Mesenchymal stem cell (in vitro differentiated cells and primary cell): Measurements from ENCODE around the gene ROR2.
A peak's percentile ranks its signal among the peaks of the same experiment; 100 is the strongest.

Source experiments
- DNase-seq: peaks from one replicate; pipeline ENCODE4 v3.0.0-alpha.2; 2013
- H2AFZ ChIP-seq: one replicate; pipeline ENCODE4 v1.6.1; 2013; ENCODE audit warnings: low read depth, mild to moderate bottlenecking, control low read depth, inconsistent platforms, low read length, moderate library complexity
- H2AK5ac ChIP-seq: 2 replicates; pipeline ENCODE4 v1.6.1; 2013; ENCODE audit warnings: low read length, moderate library complexity, mild to moderate bottlenecking, inconsistent platforms; ENCODE audit not compliant: severe bottlenecking
- H2BK120ac ChIP-seq: one replicate; pipeline ENCODE4 v1.6.1; 2013; ENCODE audit warnings: low read depth, mild to moderate bottlenecking, inconsistent platforms, low read length, moderate library complexity
- H2BK12ac ChIP-seq, 2 experiments: one replicate each; pipeline ENCODE4 v1.6.1; 2013; ENCODE audit warnings: inconsistent platforms in 2 of 2, low read length in 2 of 2, mild to moderate bottlenecking in 2 of 2, moderate library complexity in 2 of 2, control low read depth in 1 of 2
- H2BK15ac ChIP-seq: one replicate; pipeline ENCODE4 v1.6.1; 2013; ENCODE audit warnings: mild to moderate bottlenecking, low read depth, inconsistent platforms; ENCODE audit not compliant: poor library complexity, severe bottlenecking
- H2BK5ac ChIP-seq: 2 replicates; pipeline ENCODE4 v1.6.1; 2013; ENCODE audit warnings: low read depth, mild to moderate bottlenecking, low read length, control low read depth, inconsistent platforms; ENCODE audit not compliant: poor library complexity, severe bottlenecking
- H3K14ac ChIP-seq, 2 experiments: one replicate each; pipeline ENCODE4 v1.6.1; 2013; ENCODE audit warnings: inconsistent platforms in 2 of 2, low read length in 2 of 2, control low read depth in 1 of 2, mild to moderate bottlenecking in 1 of 2, moderate library complexity in 1 of 2
- H3K18ac ChIP-seq, 2 experiments: one replicate each; pipeline ENCODE4 v1.6.1; 2013; ENCODE audit warnings: inconsistent platforms in 2 of 2, low read length in 2 of 2, control low read depth in 1 of 2, low read depth in 1 of 2, mild to moderate bottlenecking in 1 of 2
- H3K23ac ChIP-seq, 2 experiments: one replicate each; pipeline ENCODE4 v1.6.1; 2013; ENCODE audit warnings: inconsistent platforms in 2 of 2, low read length in 2 of 2, mild to moderate bottlenecking in 2 of 2, moderate library complexity in 2 of 2, control low read depth in 1 of 2
- H3K27ac ChIP-seq: 2 replicates; pipeline ENCODE4 v1.5.1; 2013; ENCODE audit warnings: mild to moderate bottlenecking, moderate library complexity, low read length, control low read depth, inconsistent platforms; ENCODE audit not compliant: poor library complexity, severe bottlenecking
- H3K27me3 ChIP-seq, 2 experiments: 2 replicates each; pipeline versions ENCODE4 v1.6.1 to v1.7.0; 2013; ENCODE audit warnings: low read length in 2 of 2, mild to moderate bottlenecking in 2 of 2, moderate library complexity in 2 of 2, control low read depth in 1 of 2, inconsistent platforms in 1 of 2; ENCODE audit not compliant: control insufficient read depth in 1 of 2, insufficient read depth in 1 of 2
- H3K36me3 ChIP-seq, 2 experiments: 2 replicates each; pipeline versions ENCODE4 v1.6.1 to v1.7.0; 2013; ENCODE audit warnings: low read length in 2 of 2, control low read depth in 1 of 2, inconsistent platforms in 1 of 2, low read depth in 1 of 2, mild to moderate bottlenecking in 1 of 2; ENCODE audit not compliant: insufficient read depth in 2 of 2, control insufficient read depth in 1 of 2
- H3K4ac ChIP-seq, 2 experiments: one replicate each; pipeline ENCODE4 v1.6.1; 2013; ENCODE audit warnings: inconsistent platforms in 2 of 2, low read length in 2 of 2, mild to moderate bottlenecking in 2 of 2, moderate library complexity in 2 of 2, control low read depth in 1 of 2, low read depth in 1 of 2
- H3K4me1 ChIP-seq: 2 replicates; pipeline ENCODE4 v1.6.1; 2013; ENCODE audit warnings: low read depth, low read length, control low read depth; ENCODE audit not compliant: control insufficient read depth, insufficient read depth
- H3K4me2 ChIP-seq: 2 replicates; pipeline ENCODE4 v1.6.1; 2013; ENCODE audit warnings: low read length, mild to moderate bottlenecking, inconsistent platforms; ENCODE audit not compliant: poor library complexity, severe bottlenecking
- H3K4me3 ChIP-seq, 2 experiments: 2 replicates each; pipeline versions ENCODE4 v1.5.1 to v1.7.0; 2013; ENCODE audit warnings: low read length in 2 of 2, mild to moderate bottlenecking in 2 of 2, control low read depth in 1 of 2, low read depth in 1 of 2; ENCODE audit not compliant: insufficient read depth in 1 of 2
- H3K79me1 ChIP-seq: replicated peaks from 2 replicates; pipeline ENCODE4 v1.6.1; 2013; ENCODE audit warnings: mild to moderate bottlenecking, control low read depth, low read length, inconsistent platforms; ENCODE audit not compliant: poor library complexity, severe bottlenecking
- H3K9ac ChIP-seq: 2 replicates; pipeline ENCODE4 v1.7.0; 2013; ENCODE audit warnings: mild to moderate bottlenecking, low read length, moderate library complexity
- H3K9me3 ChIP-seq: 2 replicates; pipeline ENCODE4 v1.7.0; 2013; ENCODE audit warnings: mild to moderate bottlenecking, low read length; ENCODE audit not compliant: control insufficient read depth
- H4K8ac ChIP-seq: one replicate; pipeline ENCODE4 v1.6.1; 2013; ENCODE audit warnings: inconsistent platforms, mild to moderate bottlenecking, low read length, moderate library complexity
- H4K91ac ChIP-seq: one replicate; pipeline ENCODE4 v1.6.1; 2013; ENCODE audit warnings: mild to moderate bottlenecking, low read length, inconsistent platforms
- WGBS: methylation state at CpG from one replicate; pipeline ENCODE4 v1.1.7; 2013; ENCODE audit warnings: mixed read lengths; 5-methylcytosine and 5-hydroxymethylcytosine counted together

ROR2 gene

DNA sequence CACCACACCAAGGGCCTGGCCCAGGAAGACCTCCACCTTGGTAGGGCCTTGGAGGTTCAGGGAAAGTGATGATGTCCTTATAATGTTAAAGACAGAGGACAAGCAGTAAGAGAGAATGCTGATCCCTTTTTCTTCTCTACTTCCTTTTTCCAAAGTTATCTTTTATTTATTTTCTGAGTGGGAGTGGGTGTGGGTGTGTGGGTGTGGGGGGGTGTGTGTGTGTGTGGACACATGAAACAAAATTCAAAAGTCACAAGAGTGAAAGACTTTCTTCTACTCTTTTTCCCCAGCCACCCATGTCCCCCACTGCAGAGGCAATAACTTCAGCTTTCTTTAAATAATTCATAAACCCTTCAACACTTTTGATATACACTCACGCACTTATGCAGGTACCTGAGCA is 70.8 kb downstream of the ROR2 start:
- Histone ChIP-seq H3K9ac (no peak overlapping the region), H3K27ac (no peak overlapping the region), H3K79me1 (peaks cover 30% of the 10 kb centered on the region), H3K14ac (no peak overlapping the region), H4K91ac (no peak overlapping the region), H2AK5ac (no peak overlapping the region), H2BK12ac (no peak overlapping the region), H2BK120ac (no peak overlapping the region), H3K4me1 (no peaks in the 10 kb centered on the region), H2BK15ac (no peak overlapping the region), H3K36me3 (peaks cover 0 to 7% of the 10 kb centered on the region in 2 experiments), H2AFZ (no peak overlapping the region), H3K18ac (no peak overlapping the region), H3K4me2 (no peak overlapping the region), H3K4me3 (no peak overlapping the region), H2BK5ac (no peak overlapping the region), H3K27me3 (no peaks in the 10 kb centered on the region), H4K8ac (no peak overlapping the region), H3K9me3 (no peaks in the 10 kb centered on the region), H3K4ac (no peak overlapping the region), H3K23ac (no peak overlapping the region)
- WGBS = 96% methylated on average over 1 of the region's 1 CpG
- no peak for DNase-seq

DNA sequence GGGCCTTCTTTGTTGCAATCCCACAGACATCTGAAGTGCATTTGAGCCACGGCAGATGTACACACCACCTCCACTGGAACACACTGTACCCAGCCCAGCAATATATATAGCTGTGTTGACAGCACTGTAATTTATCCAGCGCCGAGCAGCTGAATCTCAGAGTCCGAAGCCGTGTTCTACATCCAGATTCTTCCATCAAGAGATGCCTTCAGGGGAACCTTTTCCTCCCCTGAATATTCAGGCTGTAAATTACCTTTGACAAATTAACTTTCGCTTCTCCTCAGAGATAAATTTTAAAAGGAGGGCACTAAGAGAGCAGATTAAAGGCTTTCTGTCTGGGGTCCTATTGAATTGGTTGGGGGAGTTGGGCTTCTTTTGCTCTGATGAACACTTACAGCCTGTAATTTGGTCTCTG is 76.4 kb downstream of the ROR2 start:
- H2AFZ ChIP-seq = no peak overlapping the region
- no peak overlapping the region for H3K23ac ChIP-seq
- H3K18ac ChIP-seq = peak overlapping the region; percentile 66 to 77
- peaks cover 3% of the 10 kb centered on the region for H3K4me1 ChIP-seq
- no peaks in the 10 kb centered on the region for H3K9me3 ChIP-seq
- H3K4me3 ChIP-seq = no peak overlapping the region
- H2BK5ac ChIP-seq = no peak overlapping the region
- H3K14ac ChIP-seq = no peak overlapping the region
- no peak overlapping the region for H3K4me2 ChIP-seq
- H3K4ac ChIP-seq = peak overlapping the region; percentile 57 to 79
- H2BK12ac ChIP-seq = peak overlapping the region in 1 of 2 experiments; percentile 88
- H3K9ac ChIP-seq = no peak overlapping the region
- no peaks in the 10 kb centered on the region for H3K27me3 ChIP-seq
- H3K79me1 ChIP-seq = peaks cover 32% of the 10 kb centered on the region
- peak overlapping the region; percentile 77 for H2BK120ac ChIP-seq
- no peak overlapping the region for H2BK15ac ChIP-seq
- H4K8ac ChIP-seq = peak overlapping the region; percentile 12
- no peak overlapping the region for H3K27ac ChIP-seq
- H2AK5ac ChIP-seq = no peak overlapping the region
- H4K91ac ChIP-seq = peak overlapping the region; percentile 90
- 23% methylated on average over 6 of the region's 6 CpGs for WGBS
- DNase-seq = peak; percentile 69
- peaks cover 0 to 9% of the 10 kb centered on the region in 2 experiments for H3K36me3 ChIP-seq

DNA sequence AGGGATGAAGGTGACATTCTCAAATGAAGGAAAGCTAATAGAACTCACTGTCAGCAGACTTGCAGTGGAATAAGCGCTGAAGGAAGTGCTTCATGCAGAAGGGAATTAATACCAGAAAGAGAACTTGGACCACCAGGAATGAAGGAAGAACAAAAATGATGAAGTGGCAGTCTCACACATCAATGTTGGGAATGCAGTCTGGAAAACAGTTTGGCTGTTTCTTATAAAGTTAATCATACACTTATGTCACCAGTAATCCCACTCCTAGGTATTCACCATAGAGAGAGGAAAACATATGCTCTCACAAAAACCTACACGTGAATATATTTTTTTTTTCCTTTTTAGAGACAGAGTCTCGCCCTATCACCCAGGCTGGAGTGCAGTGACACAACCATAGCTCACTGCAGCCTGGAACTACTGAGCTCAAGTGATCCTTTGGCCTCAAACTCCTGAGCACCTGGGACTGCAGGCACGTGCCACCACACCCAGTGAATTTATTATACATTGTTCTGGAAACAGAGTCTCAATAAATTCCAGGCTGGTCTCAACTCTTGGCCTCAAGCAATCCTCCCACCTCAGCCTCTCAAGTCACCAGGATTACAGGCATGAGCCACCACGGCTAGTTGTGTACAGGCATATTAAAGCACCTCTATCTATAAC is 81.2 kb downstream of the ROR2 start:
- no peak for DNase-seq
- Histone ChIP-seq H3K27me3 (no peaks in the 10 kb centered on the region), H3K23ac (no peak overlapping the region), H3K36me3 (peaks cover 0 to 3% of the 10 kb centered on the region in 2 experiments), H2AK5ac (no peak overlapping the region), H2AFZ (no peak overlapping the region), H2BK5ac (no peak overlapping the region), H3K14ac (no peak overlapping the region), H3K4ac (peak overlapping the region in 1 of 2 experiments; percentile 53), H4K91ac (no peak overlapping the region), H3K27ac (no peak overlapping the region), H2BK12ac (no peak overlapping the region), H3K4me3 (no peak overlapping the region), H3K9ac (no peak overlapping the region), H2BK120ac (no peak overlapping the region), H4K8ac (no peak overlapping the region), H3K18ac (no peak overlapping the region), H3K4me1 (peaks cover 3% of the 10 kb centered on the region), H3K9me3 (no peaks in the 10 kb centered on the region), H3K79me1 (peaks cover 22% of the 10 kb centered on the region), H3K4me2 (no peak overlapping the region), H2BK15ac (no peak overlapping the region)
- 84% methylated on average over 5 of the region's 5 CpGs for WGBS

DNA sequence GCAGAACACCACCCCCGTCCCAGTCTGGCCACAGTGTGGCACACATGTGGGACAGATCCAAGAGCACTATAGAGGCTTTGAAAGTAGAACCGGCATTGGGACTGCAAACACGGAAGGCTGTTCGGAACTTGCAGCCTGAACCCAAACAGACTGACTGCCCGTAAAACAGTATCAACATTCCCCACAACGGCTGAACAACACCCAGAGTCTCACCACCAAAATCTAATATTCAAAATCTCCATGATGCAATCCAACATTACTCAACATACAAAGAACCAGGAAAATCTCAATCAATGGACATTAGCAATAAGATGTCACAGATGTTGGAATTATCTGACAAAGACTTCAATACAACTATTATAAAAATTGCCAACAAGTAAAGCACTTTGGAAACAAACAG is 82.3 kb downstream of the ROR2 start:
- peak overlapping the region in 1 of 2 experiments; percentile 18 for H3K18ac ChIP-seq
- peak overlapping the region; percentile 32 for H2AK5ac ChIP-seq
- H3K79me1 ChIP-seq = peaks cover 21% of the 10 kb centered on the region
- H3K4ac ChIP-seq = no peak overlapping the region
- H3K23ac ChIP-seq = no peak overlapping the region
- DNase-seq = no peak
- H3K4me1 ChIP-seq = peaks cover 6% of the 10 kb centered on the region
- no peaks in the 10 kb centered on the region for H3K27me3 ChIP-seq
- H2BK120ac ChIP-seq = no peak overlapping the region
- H2BK5ac ChIP-seq = no peak overlapping the region
- H3K27ac ChIP-seq = no peak overlapping the region
- H3K36me3 ChIP-seq = peaks cover 0 to 3% of the 10 kb centered on the region in 2 experiments
- H3K4me3 ChIP-seq = no peak overlapping the region
- no peak overlapping the region for H3K9ac ChIP-seq
- H2AFZ ChIP-seq = no peak overlapping the region
- no peak overlapping the region for H3K4me2 ChIP-seq
- H2BK15ac ChIP-seq = no peak overlapping the region
- H3K14ac ChIP-seq = no peak overlapping the region
- 78% methylated on average over 6 of the region's 6 CpGs for WGBS
- no peaks in the 10 kb centered on the region for H3K9me3 ChIP-seq
- H4K8ac ChIP-seq = no peak overlapping the region
- H2BK12ac ChIP-seq = no peak overlapping the region
- H4K91ac ChIP-seq = no peak overlapping the region
